Esophagus muscularis mucosa (tissue), 4 donors: ENCODE results near the gene KIRREL3. TPM values are rescaled to one million over a fixed set of nuclear protein-coding genes. Genes with fewer than 3 reads are reported as not detected.

Experiments used
- DNase-seq: peaks from one replicate; pipeline ENCODE4 v3.0.0-alpha.2; 2017; ENCODE audit errors: extremely low spot score
- H3K27ac ChIP-seq, 4 donors: fragments of 200-600 bp; sonication (generic); replicated peaks in 1 of 4; 1 replicate in 3 of 4; 2 replicates in 1 of 4; pipeline ENCODE4 v1.5.1; 2016 to 2019; ENCODE audit warnings: mild to moderate bottlenecking in 1 of 4
- H3K27me3 ChIP-seq, 4 donors: fragments of 200-600 bp; sonication (generic); one replicate each; pipeline versions ENCODE4 v1.5.1 to v1.6.0; 2016 to 2019
- H3K36me3 ChIP-seq, 4 donors: fragments of 200-600 bp; sonication (generic); one replicate each; pipeline ENCODE4 v1.5.1; 2016 to 2019
- H3K4me1 ChIP-seq, 4 donors: fragments of 200-600 bp; sonication (generic); one replicate each; pipeline ENCODE4 v1.5.1; 2016 to 2019
- H3K4me3 ChIP-seq, 4 donors: fragments of 200-600 bp; sonication (generic); 1 replicate in 2 of 4; 2 replicates in 2 of 4; pipeline ENCODE4 v1.5.1; 2016 to 2019; ENCODE audit warnings: mild to moderate bottlenecking in 4 of 4, moderate library complexity in 1 of 4
- H3K9me3 ChIP-seq, 4 donors: fragments of 200-600 bp; sonication (generic); 1 replicate in 3 of 4; 2 replicates in 1 of 4; pipeline ENCODE4 v1.5.1; 2016 to 2019
- CTCF ChIP-seq, 3 experiments: fragments of 200-600 bp in 2 of 3; fragments of 450-650 bp in 1 of 3; sonication (generic) in 2 of 3; IDR thresholded peaks; one replicate each; pipeline ENCODE4 v1.5.1; 2017 to 2019; ENCODE audit warnings: antibody characterized with exemption in 3 of 3, mild to moderate bottlenecking in 2 of 3, moderate library complexity in 1 of 3
- EP300 ChIP-seq: sonication (generic); formaldehyde crosslinking; IDR thresholded peaks from one replicate; pipeline ENCODE4 v1.6.1; 2017; ENCODE audit warnings: antibody characterized with exemption
- POLR2A ChIP-seq: fragments of 450-650 bp; IDR thresholded peaks from one replicate; pipeline ENCODE4 v1.6.1; 2017; ENCODE audit warnings: antibody characterized with exemption, moderate library complexity, mild to moderate bottlenecking, low read depth
- POLR2AphosphoS5 ChIP-seq, 2 donors: sonication (generic); formaldehyde crosslinking; IDR thresholded peaks; one replicate each; pipeline ENCODE4 v1.6.1; 2017; ENCODE audit warnings: antibody characterized with exemption in 2 of 2
- WGBS: methylation state at CpG from one replicate; pipeline ENCODE4 v1.1.5; 2018; 5-methylcytosine and 5-hydroxymethylcytosine counted together
- intact Hi-C: fragments of 100-400 bp; cut with DNase I; formaldehyde crosslinking; loops from one replicate; pipeline ENCODE4 v1.15.1; 2023
- total RNA-seq, 4 donors: library from RNA; depleted of rRNA; stranded (reverse); fragments of >200 nt; gene quantifications; one replicate each; pipeline versions ENCODE4 v1.1.0 to v1.2.1, GENCODE V29; 2016

KIRREL3 gene
- total RNA-seq, 4 donors from 2014 or later: 1.7 to 6.5 (median 3.1) TPM

- H3K9me3 ChIP-seq: no peaks in the 10 kb centered on the region
- TF ChIP-seq POLR2A (no peak), CTCF (IDR thresholded peaks at IDR 0.05) (no peak), EP300 (no peak), POLR2AphosphoS5 (IDR thresholded peaks at IDR 0.05) (no peak)
- WGBS: 81% methylated on average over 2 of the region's 2 CpGs
- H3K4me3 ChIP-seq: no peak overlapping the region
- no peaks in the 10 kb centered on the region for H3K4me1 ChIP-seq
- intact Hi-C loops: no loop called here
- DNase-seq: no peak
- H3K36me3 ChIP-seq: no peaks in the 10 kb centered on the region
- peaks cover 0 to 7% (median 0%) of the 10 kb centered on the region in 4 donors for H3K27me3 ChIP-seq
- no peak overlapping the region for H3K27ac ChIP-seq
These were observed 155.8 kb downstream of the KIRREL3 start for GRCh38 chr11:126844789-126845188.

GRCh38 chr11:126843096-126843495 is 157.5 kb downstream of the KIRREL3 start:
- Histone ChIP-seq H3K27ac (no peak overlapping the region), H3K4me3 (no peak overlapping the region), H3K36me3 (no peaks in the 10 kb centered on the region), H3K4me1 (no peaks in the 10 kb centered on the region), H3K27me3 (peaks cover 0 to 12% (median 0%) of the 10 kb centered on the region in 4 donors), H3K9me3 (no peaks in the 10 kb centered on the region)
- intact Hi-C loops: no loop called here
- TF ChIP-seq EP300: no peak
- TF ChIP-seq CTCF (IDR thresholded peaks at IDR 0.05): no peak
- TF ChIP-seq POLR2A: no peak
- no peak for TF ChIP-seq POLR2AphosphoS5 (IDR thresholded peaks at IDR 0.05)
- DNase-seq: no peak
- WGBS: 70% methylated on average over 5 of the region's 5 CpGs

- TF ChIP-seq POLR2AphosphoS5 (IDR thresholded peaks at IDR 0.05) (no peak), CTCF (IDR thresholded peaks at IDR 0.05) (no peak), EP300 (no peak), POLR2A (no peak)
- no peak for DNase-seq
- H3K36me3 ChIP-seq: no peaks in the 10 kb centered on the region
- intact Hi-C loops: no loop called here
- no peak overlapping the region for H3K27ac ChIP-seq
- WGBS: 86% methylated on average over 6 of the region's 6 CpGs
- H3K9me3 ChIP-seq: no peaks in the 10 kb centered on the region
- peaks cover 0 to 12% (median 0%) of the 10 kb centered on the region in 4 donors for H3K27me3 ChIP-seq
- no peak overlapping the region for H3K4me3 ChIP-seq
- no peaks in the 10 kb centered on the region for H3K4me1 ChIP-seq
These were observed 158.6 kb downstream of the KIRREL3 start for GRCh38 chr11:126841999-126842398.

- no peaks in the 10 kb centered on the region for H3K4me1 ChIP-seq
- no peaks in the 10 kb centered on the region for H3K9me3 ChIP-seq
- DNase-seq: no peak
- no peak overlapping the region for H3K4me3 ChIP-seq
- H3K27ac ChIP-seq: no peak overlapping the region
- peaks cover 0 to 21% (median 0%) of the 10 kb centered on the region in 4 donors for H3K27me3 ChIP-seq
- 93% methylated on average over 3 of the region's 3 CpGs for whole genome bisulfite sequencing
- intact Hi-C loops: no loop called here
- TF ChIP-seq CTCF (IDR thresholded peaks at IDR 0.05): no peak
- no peak for TF ChIP-seq EP300
- no peak for TF ChIP-seq POLR2A
- H3K36me3 ChIP-seq: no peaks in the 10 kb centered on the region
These were observed 159.6 kb downstream of the KIRREL3 start for GRCh38 chr11:126840975-126841374.

- intact Hi-C loops: no loop called here
- no peak overlapping the region for H3K27ac ChIP-seq
- no peak for TF ChIP-seq POLR2AphosphoS5 (IDR thresholded peaks at IDR 0.05)
- TF ChIP-seq POLR2A: no peak
- TF ChIP-seq CTCF (IDR thresholded peaks at IDR 0.05): no peak
- TF ChIP-seq EP300: no peak
- WGBS: 73% methylated on average over 7 of the region's 7 CpGs
- no peak overlapping the region for H3K4me3 ChIP-seq
- H3K9me3 ChIP-seq: no peaks in the 10 kb centered on the region
- H3K36me3 ChIP-seq: no peaks in the 10 kb centered on the region
- DNase-seq: no peak
- no peaks in the 10 kb centered on the region for H3K4me1 ChIP-seq
- H3K27me3 ChIP-seq: peaks cover 0 to 21% (median 0%) of the 10 kb centered on the region in 4 donors
These were observed 160.2 kb downstream of the KIRREL3 start for GRCh38 chr11:126840201-126840886.
